Middle frontal gyrus (tissue), 1 donor: Measurements from ENCODE around the gene KAT6B.
"Not testable (repeated sequence)": the region's sequence is repeated elsewhere in the genome, so short reads cannot be mapped to it uniquely, and the experiment has no call there.

Experiments
- DNase-seq: peaks from one replicate; pipeline ENCODE4 v3.0.0-alpha.2; 2015; ENCODE audit warnings: low spot score; ENCODE audit errors: extremely low spot score

Gene KAT6B

DNA sequence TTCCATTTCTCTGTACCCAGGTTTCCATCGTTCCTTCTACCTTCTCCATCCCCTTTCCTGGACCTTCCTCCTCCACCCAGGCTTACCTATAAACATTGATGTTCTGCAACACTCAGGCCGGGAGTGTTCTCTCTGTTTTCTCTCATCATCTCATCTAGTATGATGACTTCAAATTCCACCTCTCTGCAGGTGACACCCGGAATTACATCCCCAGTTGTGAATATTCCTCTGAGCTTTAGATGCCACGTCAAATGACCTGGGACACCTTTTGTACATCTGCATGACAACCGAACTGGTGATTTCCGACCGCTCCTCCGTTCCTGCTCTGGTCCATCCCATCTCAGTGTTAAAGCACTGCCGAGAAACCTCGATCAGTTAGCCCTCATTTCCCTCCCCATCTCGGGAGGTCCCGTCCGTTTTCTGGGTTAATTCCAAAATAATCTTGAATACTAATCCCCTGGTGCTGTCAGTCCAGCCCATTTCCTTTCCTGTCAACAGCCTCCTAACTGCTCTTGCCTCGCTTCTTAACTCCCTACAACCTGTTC, 208.4 kb downstream of the KAT6B start:
- DNase-seq = no peak

DNA sequence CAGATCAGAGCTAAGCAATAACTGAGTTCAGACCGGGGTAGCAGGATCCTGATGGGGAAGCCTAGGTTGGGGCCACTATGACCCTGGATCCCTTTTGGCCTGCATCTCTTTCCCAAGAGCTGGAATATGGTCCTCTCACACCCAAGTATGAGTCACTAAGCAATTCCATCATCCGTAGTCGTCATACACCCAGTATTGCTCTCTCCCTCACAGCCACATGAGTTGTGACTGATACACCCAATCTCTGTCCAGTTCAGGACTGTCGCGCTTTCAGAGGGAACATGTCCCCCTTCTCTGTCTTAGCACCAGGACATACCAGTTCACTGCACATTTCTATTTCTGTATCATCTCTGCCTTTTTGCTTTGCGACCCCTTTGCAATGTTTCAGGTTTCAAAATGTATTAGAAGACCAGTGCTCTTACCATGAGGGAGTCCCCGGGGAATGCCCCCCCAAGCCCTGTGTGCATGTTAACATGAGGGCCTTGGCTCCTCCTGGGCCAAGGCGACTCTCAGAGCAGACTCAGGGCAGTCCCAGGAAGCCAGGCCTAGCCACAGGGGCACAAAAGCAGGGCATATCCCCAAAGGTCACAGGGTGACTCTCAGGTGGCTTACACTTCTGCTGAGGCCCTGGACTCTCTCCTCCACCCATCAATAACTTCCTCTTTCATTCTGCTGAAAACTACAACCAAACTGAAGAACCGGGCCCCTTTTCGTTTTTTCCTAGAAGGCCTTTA, 209.7 kb downstream of the KAT6B start:
- no peak for DNase-seq

DNA sequence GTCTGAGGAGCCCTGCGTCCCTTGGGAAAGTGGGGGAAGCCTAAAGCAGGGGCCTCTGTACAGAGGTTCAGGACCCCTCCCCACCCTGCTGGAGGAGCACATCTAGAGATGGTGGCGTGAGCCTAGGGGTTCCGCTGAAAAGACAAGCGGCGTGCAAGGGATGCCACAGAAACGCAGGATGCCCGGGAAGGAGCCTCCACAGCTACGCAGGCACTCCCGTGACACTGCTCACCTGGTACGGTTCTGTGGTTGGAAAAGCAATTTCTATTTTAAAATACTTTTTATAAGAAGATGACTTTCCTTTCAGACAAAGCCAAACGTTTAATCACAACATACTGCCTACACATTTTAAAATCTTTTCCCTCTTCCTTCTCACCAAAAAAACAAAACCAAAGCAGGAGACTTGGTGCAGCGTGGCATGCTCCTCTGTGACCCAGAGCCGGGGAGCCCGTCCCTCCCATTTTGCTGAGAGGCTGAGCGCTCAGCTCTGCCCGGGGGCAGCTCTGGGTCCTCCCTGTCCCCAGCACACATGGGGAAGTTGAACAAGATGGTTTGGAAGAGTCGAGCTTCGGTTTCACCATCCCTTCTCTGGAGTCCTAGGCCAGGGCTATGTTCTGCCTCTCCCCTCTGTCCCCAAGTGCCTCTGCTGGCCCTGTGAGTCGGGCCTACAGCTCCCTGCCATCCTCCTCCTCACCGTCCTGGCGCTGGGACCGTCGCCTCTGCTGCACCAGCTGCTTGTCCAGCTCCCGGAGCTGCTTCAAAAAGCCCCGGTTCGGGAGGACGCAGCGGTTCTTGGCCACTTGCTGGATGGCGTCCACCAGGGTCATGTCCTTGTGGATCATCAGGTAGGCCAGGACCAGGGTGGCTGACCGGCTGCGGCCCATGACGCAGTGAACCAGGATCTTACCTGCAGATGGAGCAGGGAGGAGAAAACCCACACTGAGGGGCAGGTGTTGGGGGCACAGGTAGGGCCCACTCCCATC, 211.1 kb downstream of the KAT6B start:
- no peak for DNase-seq

- DNase-seq = no peak
These were observed 211.9 kb downstream of the KAT6B start for GRCh38 chr10:75038335-75038734.

DNA sequence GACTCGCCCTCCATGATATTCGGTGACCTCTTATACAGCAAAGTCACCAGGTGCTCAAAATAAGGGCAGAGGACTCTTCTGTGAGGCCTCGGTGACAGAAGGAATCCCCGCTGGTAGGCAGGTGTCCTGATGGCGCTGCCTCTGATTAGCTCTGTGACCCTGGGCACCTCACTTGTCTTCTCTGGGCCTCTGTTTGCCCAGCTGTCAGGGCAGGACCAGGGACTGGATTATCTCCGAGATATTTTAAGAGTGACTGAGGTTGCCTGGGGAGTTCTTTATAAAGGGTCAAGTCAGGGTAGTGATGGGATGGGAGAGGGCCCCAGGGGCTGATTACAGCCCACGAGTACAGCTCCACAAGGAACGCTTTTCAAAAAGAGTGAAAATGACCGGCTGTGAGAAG, 214.2 kb downstream of the KAT6B start:
- DNase-seq = no peak

- DNase-seq = no peak
These were observed 216.0 kb downstream of the KAT6B start for GRCh38 chr10:75042292-75042974.

GRCh38 chr10:75043256-75044131, 217.1 kb downstream of the KAT6B start:
- no peak for DNase-seq

GRCh38 chr10:75048669-75049098, 222.3 kb downstream of the KAT6B start:
- DNase-seq = no peak

DNA sequence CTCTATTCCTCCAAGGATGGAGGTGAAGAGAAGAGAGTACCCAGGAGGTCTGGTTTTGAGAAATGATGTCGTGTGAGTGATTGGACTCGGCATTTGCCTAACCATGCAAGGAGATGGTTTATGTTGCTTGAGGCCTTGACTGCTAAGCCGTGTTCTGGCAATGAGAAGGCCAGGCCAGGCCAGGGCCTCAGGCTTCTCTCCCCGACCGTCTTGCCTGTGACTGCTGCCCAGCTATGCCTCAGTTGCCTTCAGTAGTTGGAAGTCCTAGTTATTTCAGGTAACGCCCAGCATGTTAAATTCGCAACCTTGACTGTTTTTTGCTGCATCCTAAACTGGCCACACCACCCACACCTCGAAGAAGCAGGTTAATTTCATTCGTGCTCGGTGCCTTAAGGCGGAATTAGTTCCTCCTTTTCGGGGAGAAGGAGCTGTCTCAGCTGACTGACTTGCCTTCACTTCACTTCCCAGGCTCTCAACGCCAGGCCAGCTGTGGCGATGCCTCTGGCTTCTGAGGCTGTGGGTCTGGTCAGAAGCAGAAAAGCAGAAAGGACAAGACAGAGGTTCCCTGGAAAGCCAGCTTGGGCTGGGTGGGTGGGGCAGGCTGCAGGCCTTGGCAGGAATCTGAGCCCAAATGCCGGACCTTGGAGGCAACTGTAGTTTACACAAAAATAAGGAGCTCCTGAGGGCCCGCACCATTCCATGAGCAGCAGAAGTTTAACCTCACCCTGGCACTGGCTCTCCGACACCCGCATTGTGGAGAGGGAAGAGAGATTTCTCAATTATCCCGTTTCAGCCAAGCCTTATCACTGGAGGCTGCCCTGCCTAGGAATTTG, 223.1 kb downstream of the KAT6B start:
- DNase-seq = no peak

DNA sequence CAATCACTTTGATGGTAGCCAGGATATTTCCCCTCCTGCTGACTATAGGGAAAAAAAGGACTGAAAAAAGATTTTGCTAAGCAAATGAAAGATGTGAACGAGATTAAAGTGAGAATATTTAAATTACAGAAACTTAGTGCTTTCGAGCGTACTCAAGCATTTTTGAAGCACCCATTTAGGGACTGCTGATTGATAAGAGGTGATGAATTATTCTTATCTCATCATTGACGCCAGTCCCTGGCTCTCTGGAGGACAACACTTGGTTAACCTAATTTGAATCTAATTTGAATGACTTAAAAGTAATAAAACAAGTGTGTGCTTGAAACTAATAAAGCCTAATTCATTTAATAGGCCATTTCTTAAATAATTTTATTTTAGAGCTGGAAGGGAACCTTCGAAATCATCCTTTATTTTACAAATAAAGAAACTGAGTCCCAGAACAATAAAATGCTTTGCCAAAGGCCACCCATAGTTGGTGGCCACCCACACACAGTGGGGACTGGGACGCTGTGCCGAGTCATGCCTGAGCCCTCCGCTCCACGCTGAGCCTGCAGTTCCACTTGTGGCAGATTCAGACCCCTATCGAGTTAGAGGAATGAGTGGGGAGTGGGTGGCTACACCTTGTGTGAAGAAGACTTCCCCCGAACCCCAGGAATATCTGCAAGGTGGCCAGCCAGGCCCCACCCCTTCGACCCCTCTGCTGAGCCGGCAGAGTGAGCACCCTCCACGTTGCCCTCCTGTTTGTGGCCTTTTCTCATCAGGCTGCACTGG, 223.9 kb downstream of the KAT6B start:
- no peak for DNase-seq

DNA sequence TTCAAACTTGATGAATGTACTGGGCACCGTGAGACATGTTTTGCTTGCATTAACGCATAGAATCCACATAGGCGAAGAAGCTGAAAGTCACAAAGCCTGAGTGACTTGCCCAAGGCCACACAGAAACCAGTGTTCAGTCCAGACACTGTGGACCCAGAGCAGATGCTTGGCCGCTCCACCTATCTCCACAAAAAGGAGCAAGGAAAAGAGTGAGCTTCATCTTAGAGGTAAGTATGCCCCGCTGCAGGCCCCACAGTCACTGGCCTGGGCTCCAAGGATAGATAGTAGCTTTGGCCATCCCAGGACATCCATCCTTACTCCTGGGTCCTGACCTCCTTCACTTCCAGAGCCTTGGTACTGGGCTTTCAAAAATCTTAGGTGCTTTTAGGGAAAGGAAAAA, 224.9 kb downstream of the KAT6B start:
- no peak for DNase-seq

DNA sequence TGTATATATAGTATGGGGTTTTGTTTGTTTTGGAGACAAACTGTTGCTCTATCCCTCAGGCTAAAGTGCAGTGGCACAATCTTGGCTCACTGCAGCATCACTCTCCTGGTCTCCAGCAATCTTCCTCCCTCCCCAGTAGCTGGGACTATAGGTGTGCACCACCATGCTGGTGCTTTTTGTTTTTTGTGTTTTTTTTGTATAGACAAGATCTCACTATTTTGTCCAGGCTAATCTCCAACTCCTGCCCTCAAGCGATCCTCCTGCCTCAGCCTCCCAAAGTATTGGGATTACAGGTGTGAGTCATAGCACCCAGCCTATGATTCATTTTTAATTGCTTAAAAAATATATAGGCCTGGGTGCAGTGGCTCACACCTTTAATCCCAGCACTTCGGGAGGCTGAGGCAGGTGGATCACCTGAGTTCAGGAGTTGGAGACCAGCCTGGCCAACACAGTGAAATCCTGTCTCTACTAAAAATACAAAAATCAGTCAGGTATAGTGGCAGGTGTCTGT, 229.6 kb downstream of the KAT6B start:
- not testable (repeated sequence) for DNase-seq

DNA sequence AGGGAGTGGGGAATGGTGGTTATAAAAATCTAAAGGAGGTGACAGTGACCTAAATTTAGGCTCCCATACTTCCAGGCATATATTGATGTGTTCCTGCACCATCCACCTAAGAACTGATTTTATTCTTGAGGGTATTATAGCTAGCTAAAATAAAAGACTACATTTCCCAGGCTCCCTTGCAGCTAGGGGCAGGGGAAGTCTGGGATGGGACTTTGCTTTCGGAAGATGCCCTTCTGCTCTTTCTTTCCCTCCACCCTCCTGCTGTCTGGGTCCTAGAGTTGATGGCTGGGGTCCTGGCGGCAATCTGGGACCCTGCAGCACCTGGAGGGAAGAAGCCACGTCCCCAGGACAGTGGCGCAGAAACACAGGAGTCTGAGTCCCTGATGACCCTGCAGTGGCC, 231.3 kb downstream of the KAT6B start:
- DNase-seq = no peak

DNA sequence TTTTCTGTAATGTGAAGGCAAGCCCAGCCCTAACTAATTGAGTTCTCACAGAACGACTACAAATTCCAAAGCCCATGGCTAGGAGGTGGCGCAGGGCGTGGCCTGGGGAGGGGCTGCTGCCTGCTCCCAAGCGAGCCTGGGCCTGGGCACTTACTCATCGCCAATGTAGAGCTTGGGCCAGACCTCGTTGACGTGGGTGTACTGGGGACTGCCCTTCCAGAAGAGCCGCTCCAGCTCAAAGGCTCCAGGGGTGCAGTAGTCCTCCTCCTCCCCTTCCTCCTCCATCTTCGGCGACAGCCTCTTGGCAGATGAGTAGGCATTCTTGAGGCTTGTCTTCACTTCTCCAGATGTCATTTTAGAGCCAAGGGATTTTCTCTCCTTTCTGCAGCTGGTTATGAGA, 231.8 kb downstream of the KAT6B start:
- no peak for DNase-seq

DNA sequence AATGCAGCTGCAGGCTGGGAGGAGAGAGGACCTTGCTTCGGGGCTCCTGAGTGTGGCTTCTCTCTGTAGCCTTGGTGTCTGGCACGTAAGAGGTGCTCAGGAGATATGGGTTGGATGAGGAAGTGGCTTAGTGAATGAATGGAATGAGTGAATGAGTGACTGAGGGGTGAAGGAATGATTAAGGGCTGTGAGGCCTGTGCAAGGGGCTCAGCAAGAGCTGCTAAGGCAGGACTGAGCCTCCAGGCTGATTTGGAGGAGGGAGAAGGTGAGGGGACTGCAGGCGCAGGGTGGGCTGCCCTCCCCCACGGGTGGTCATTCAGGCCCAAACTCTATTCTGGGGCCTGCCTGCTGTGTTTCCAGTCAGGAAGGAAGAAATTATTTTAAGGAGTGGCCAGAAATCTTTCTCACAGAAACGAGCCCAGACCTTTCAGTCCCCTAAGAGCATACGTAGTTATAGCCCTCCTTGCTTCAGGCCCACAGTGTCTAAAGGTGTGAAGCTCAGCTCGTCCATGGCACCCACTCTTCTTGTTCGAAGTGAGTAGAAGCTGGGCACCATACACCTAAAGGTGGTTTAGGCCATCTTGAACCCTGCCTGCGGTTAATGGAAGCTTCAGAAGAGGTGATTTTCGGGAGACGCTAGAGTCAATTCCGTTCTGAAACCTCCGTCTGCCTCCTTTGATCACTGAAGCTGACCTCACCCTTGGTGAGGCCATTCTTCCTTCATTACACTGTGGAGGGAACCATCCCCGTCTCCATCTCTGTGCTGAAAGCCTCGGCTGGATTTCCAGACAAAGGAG, 235.5 kb downstream of the KAT6B start:
- no peak for DNase-seq

DNA sequence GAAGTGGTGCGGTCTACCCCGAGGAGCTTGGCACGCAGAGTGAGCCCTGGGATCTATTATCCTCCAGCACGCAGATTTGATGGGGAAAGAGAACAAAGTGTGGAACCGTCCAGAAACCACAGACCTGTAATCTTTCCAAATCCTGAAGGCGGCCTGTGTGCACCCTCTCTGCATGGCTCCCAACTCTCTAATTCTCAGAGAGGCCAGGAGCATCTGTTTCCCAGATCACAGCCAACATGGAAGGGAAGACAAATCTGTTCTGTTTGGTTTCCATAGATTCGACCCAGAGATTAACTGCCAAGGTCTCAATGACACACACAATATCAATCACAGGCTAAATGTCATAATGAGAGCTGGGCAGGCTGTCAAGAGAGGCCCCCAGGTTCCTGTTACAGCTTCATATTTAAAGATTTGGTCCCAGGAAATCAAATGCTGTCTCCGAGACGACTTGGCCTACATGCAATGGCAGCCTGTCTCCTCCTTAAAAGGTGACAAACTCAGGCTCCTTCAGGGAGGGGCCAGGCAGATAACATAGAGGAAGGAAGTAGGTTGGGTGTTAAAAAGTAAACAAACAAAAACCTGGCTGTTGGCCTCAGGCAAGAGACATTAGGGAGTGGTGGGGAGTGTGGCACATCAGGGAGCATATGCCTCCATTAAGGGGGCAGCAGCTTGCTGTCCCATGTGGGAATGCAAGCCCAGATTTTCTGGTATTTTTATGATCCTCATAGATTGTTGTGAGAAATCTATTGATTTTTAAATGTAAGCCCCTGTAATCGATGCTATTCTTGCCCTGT, 236.3 kb downstream of the KAT6B start:
- no peak for DNase-seq
